H9 (cell line): ENCODE data around the gene IRF4. TPM values are rescaled to one million over a fixed set of nuclear protein-coding genes. Genes with fewer than 3 reads are reported as not detected.

ENCODE experiments used
- DNase-seq: peaks from one replicate; pipeline ENCODE4 v3.0.0-alpha.2; 2017
- H2AFZ ChIP-seq: one replicate; pipeline ENCODE4 v1.6.1; 2013; ENCODE audit warnings: mild to moderate bottlenecking, low read length, control low read depth, moderate library complexity
- H2AK5ac ChIP-seq: 2 replicates; pipeline ENCODE4 v1.6.1; 2013; ENCODE audit warnings: low read length, control low read depth, mixed read lengths; ENCODE audit not compliant: insufficient read length
- H2BK120ac ChIP-seq: one replicate; pipeline ENCODE4 v1.6.1; 2013; ENCODE audit warnings: low read depth, mild to moderate bottlenecking, low read length, control low read depth, inconsistent platforms; ENCODE audit not compliant: poor library complexity, severe bottlenecking
- H2BK12ac ChIP-seq: 2 replicates; pipeline ENCODE4 v1.6.1; 2013; ENCODE audit warnings: low read length, control low read depth, mixed read lengths, low read depth; ENCODE audit not compliant: insufficient read length
- H2BK15ac ChIP-seq: 2 replicates; pipeline ENCODE4 v1.6.1; 2013; ENCODE audit warnings: low read depth, low read length, control low read depth
- H2BK20ac ChIP-seq: one replicate; pipeline ENCODE4 v1.6.1; 2013; ENCODE audit warnings: low read depth, mild to moderate bottlenecking, low read length, control low read depth, inconsistent platforms; ENCODE audit not compliant: poor library complexity, severe bottlenecking
- H2BK5ac ChIP-seq: 2 replicates; pipeline ENCODE4 v1.6.1; 2013; ENCODE audit warnings: low read length, control low read depth, mixed read lengths; ENCODE audit not compliant: insufficient read length
- H3K14ac ChIP-seq: 2 replicates; pipeline ENCODE4 v1.6.1; 2013; ENCODE audit warnings: low read length, control low read depth; ENCODE audit not compliant: insufficient read depth
- H3K18ac ChIP-seq: 2 replicates; pipeline ENCODE4 v1.6.1; 2013; ENCODE audit warnings: low read depth, mild to moderate bottlenecking, mixed read lengths, low read length, control low read depth; ENCODE audit not compliant: insufficient read length
- H3K23ac ChIP-seq: 2 replicates; pipeline ENCODE4 v1.6.1; 2013; ENCODE audit warnings: low read length, control low read depth, mixed read lengths, low read depth; ENCODE audit not compliant: insufficient read length
- H3K23me2 ChIP-seq: 2 replicates; pipeline ENCODE4 v1.6.1; 2013; ENCODE audit warnings: low read depth, mild to moderate bottlenecking, mixed read lengths, low read length, control low read depth; ENCODE audit not compliant: insufficient read length, poor library complexity, severe bottlenecking
- H3K27ac ChIP-seq: 2 replicates; pipeline ENCODE4 v1.5.1; 2013; ENCODE audit warnings: low read length, control low read depth, mixed read lengths, low read depth; ENCODE audit not compliant: insufficient read length
- H3K27me3 ChIP-seq: 2 replicates; pipeline ENCODE4 v1.6.1; 2013; ENCODE audit warnings: low read length, control low read depth, inconsistent platforms; ENCODE audit not compliant: insufficient read depth
- H3K4ac ChIP-seq: 2 replicates; pipeline ENCODE4 v1.6.1; 2013; ENCODE audit warnings: low read depth, mild to moderate bottlenecking, control low read depth, inconsistent platforms, low read length, moderate library complexity
- H3K4me1 ChIP-seq: 2 replicates; pipeline ENCODE4 v1.6.1; 2013; ENCODE audit warnings: low read length, control low read depth, inconsistent platforms; ENCODE audit not compliant: insufficient read depth
- H3K4me2 ChIP-seq: 2 replicates; pipeline ENCODE4 v1.6.1; 2013; ENCODE audit warnings: low read length, control low read depth, mixed read lengths; ENCODE audit not compliant: insufficient read length, insufficient read depth
- H3K56ac ChIP-seq: 2 replicates; pipeline ENCODE4 v1.6.1; 2013; ENCODE audit warnings: low read depth, mild to moderate bottlenecking, mixed read lengths, low read length, control low read depth; ENCODE audit not compliant: insufficient read length
- H3K79me1 ChIP-seq: 2 replicates; pipeline ENCODE4 v1.6.1; 2013; ENCODE audit warnings: low read depth, mild to moderate bottlenecking, moderate library complexity, low read length, control low read depth, inconsistent platforms; ENCODE audit not compliant: insufficient read depth, poor library complexity, severe bottlenecking
- H3K79me2 ChIP-seq: 2 replicates; pipeline ENCODE4 v1.6.1; 2013; ENCODE audit warnings: low read length, control low read depth, inconsistent platforms; ENCODE audit not compliant: insufficient read depth
- H3K9ac ChIP-seq: 2 replicates; pipeline ENCODE4 v1.6.1; 2013; ENCODE audit warnings: low read length, control low read depth, mixed read lengths; ENCODE audit not compliant: insufficient read length; ENCODE audit errors: extremely low read depth
- H3K9me3 ChIP-seq: one replicate; pipeline ENCODE4 v1.6.1; 2013; ENCODE audit warnings: low read depth, low read length, inconsistent platforms; ENCODE audit not compliant: control insufficient read depth
- H3T11ph ChIP-seq: one replicate; pipeline ENCODE4 v1.6.1; 2013; ENCODE audit warnings: mild to moderate bottlenecking, low read length, control low read depth, inconsistent platforms
- H4K20me1 ChIP-seq: one replicate; pipeline ENCODE4 v1.6.1; 2013; ENCODE audit not compliant: control insufficient read depth, insufficient read length, insufficient read depth
- H4K5ac ChIP-seq: 2 replicates; pipeline ENCODE4 v1.6.1; 2013; ENCODE audit warnings: low read depth, mild to moderate bottlenecking, mixed read lengths, low read length, control low read depth; ENCODE audit not compliant: insufficient read length
- H4K8ac ChIP-seq: replicated peaks from 2 replicates; pipeline ENCODE4 v1.6.1; 2013; ENCODE audit warnings: low read length, control low read depth, mixed read lengths, low read depth; ENCODE audit not compliant: insufficient read length
- H4K91ac ChIP-seq: 2 replicates; pipeline ENCODE4 v1.6.1; 2013; ENCODE audit warnings: low read depth, mild to moderate bottlenecking, moderate library complexity, mixed read lengths, low read length, control low read depth; ENCODE audit not compliant: insufficient read length
- H3K27ac Mint-ChIP-seq, 3 experiments: 2 replicates in 2 of 3; 3 replicates in 1 of 3; pipeline ENCODE4 v1.8.0; 2020 to 2021; ENCODE audit warnings: mixed read lengths in 3 of 3, mild to moderate bottlenecking in 1 of 3, moderate library complexity in 1 of 3
- H3K27me3 Mint-ChIP-seq: 2 replicates; pipeline ENCODE4 v1.8.0; 2021; ENCODE audit warnings: low read depth, mild to moderate bottlenecking, moderate library complexity, mixed read lengths
- H3K36me3 Mint-ChIP-seq, 3 experiments: 2 replicates in 2 of 3; 3 replicates in 1 of 3; pipeline ENCODE4 v1.8.0; 2020 to 2021; ENCODE audit warnings: low read depth in 3 of 3, mixed read lengths in 3 of 3; ENCODE audit not compliant: insufficient read depth in 1 of 3
- H3K4me1 Mint-ChIP-seq, 2 experiments: 2 replicates each; pipeline ENCODE4 v1.8.0; 2020; ENCODE audit warnings: mixed read lengths in 2 of 2
- H3K4me3 Mint-ChIP-seq, 2 experiments: 2 replicates in 1 of 2; 3 replicates in 1 of 2; pipeline ENCODE4 v1.8.0; 2020 to 2021; ENCODE audit warnings: mild to moderate bottlenecking in 2 of 2, mixed read lengths in 2 of 2, moderate library complexity in 1 of 2
- H3K9me3 Mint-ChIP-seq, 2 experiments: 2 replicates in 1 of 2; 3 replicates in 1 of 2; pipeline ENCODE4 v1.8.0; 2020; ENCODE audit warnings: mild to moderate bottlenecking in 2 of 2, mixed read lengths in 2 of 2, moderate library complexity in 1 of 2
- CTCF ChIP-seq: fragments of 200-600 bp; sonication (generic); conservative IDR thresholded peaks from 3 replicates; pipeline ENCODE4 v1.8.0; 2021; ENCODE audit warnings: antibody characterized with exemption, mild to moderate bottlenecking
- WGBS: extraction: QIAGEN DNeasy Blood & Tissue Kit; methylation state at CpG from one replicate; pipeline ENCODE4 v1.1.7; 2013; ENCODE audit warnings: missing lambda C conversion rate, low lambda C conversion rate, mixed read lengths; ENCODE audit not compliant: insufficient read length; ENCODE audit errors: extremely low coverage; 5-methylcytosine and 5-hydroxymethylcytosine counted together
- total RNA-seq: library from RNA; stranded (reverse); gene quantifications from 2 replicates; pipeline ENCODE4 v1.2.1, GENCODE V29; 2021

IRF4 gene
- total RNA-seq, 1 experiment from 2014 or later, result 0.31 TPM

- Histone ChIP-seq H3K79me1 (no peaks in the 10 kb centered on the region), H3K79me2 (no peaks in the 10 kb centered on the region), H3K9me3 (peaks cover 77% of the 10 kb centered on the region), H2BK120ac (no peak overlapping the region), H2BK12ac (no peak overlapping the region), H3K4me1 (no peaks in the 10 kb centered on the region), H3K9ac (no peak overlapping the region), H2BK15ac (no peak overlapping the region), H3K4me2 (no peak overlapping the region), H3K27ac (no peak overlapping the region), H3T11ph (no peak overlapping the region), H2BK5ac (no peak overlapping the region), H3K14ac (no peak overlapping the region), H3K56ac (no peak overlapping the region), H4K20me1 (no peaks in the 10 kb centered on the region), H3K4ac (no peak overlapping the region), H4K8ac (no peak overlapping the region), H3K23me2 (no peaks in the 10 kb centered on the region), H3K18ac (no peak overlapping the region), H3K27me3 (no peaks in the 10 kb centered on the region), H4K5ac (no peak overlapping the region), H4K91ac (no peak overlapping the region), H2AFZ (no peak overlapping the region), H3K23ac (no peak overlapping the region), H2AK5ac (no peak overlapping the region), H2BK20ac (no peak overlapping the region)
- Mint-ChIP-seq H3K36me3 (peaks cover 19 to 29% (median 26%) of the 10 kb centered on the region in 3 experiments), H3K4me1 (no peaks in the 10 kb centered on the region), H3K9me3 (peaks cover 93 to 99% of the 10 kb centered on the region in 2 experiments), H3K4me3 (no peak overlapping the region), H3K27ac (no peak overlapping the region), H3K27me3 (peaks cover 15% of the 10 kb centered on the region)
- no peak for DNase-seq
- TF ChIP-seq CTCF, result no peak
- WGBS, result no CpG with 5 or more reads among the region's 20 CpGs
Measured at GRCh38 chr6:359261-360035, 32.1 kb upstream of the IRF4 start.
